Endothelial cell of umbilical vein (primary cell): Measurements from ENCODE around the gene MYO9B. TPM values are rescaled to one million over a fixed set of nuclear protein-coding genes. Genes with fewer than 3 reads are reported as not detected.

Experiments used
- BruUV-seq: library from RNA; stranded (reverse); fragments of 400-500 nt; replicated peaks from 2 replicates; lab custom pipeline; 2021; lab: Mats Ljungman, UMichigan
- CTCF ChIA-PET: fragments of 300-600, 350-600 bp; sonication (Branson Sonifier 250); formaldehyde crosslinking; loops from one replicate; lab custom pipeline; 2021; ENCODE audit warnings: antibody characterized with exemption, inconsistent platforms; lab: Charles Lee
- POLR2A ChIA-PET: fragments of 300-600, 350-600 bp; sonication (Branson Sonifier 250); formaldehyde crosslinking; loops from one replicate; lab custom pipeline; 2021; ENCODE audit warnings: antibody characterized with exemption, inconsistent platforms; lab: Charles Lee
- DNase-seq: peaks from one replicate; pipeline ENCODE4 v3.0.0-alpha.2; 2011; ENCODE audit warnings: low read depth, low spot score
- FAIRE-seq: peaks from 2 replicates; lab custom pipeline; 2011; peaks lifted over from hg19 to GRCh38; lab: Jason Lieb, UNC
- H2AFZ ChIP-seq: 2 replicates; pipeline ENCODE4 v1.6.0; 2012; ENCODE audit warnings: low read depth, low read length, control low read depth, inconsistent platforms
- H3K27ac ChIP-seq: 2 replicates; pipeline ENCODE4 v1.5.1; 2011; ENCODE audit warnings: low read depth, mild to moderate bottlenecking, control low read depth, low read length, moderate library complexity; ENCODE audit not compliant: insufficient read depth
- H3K27me3 ChIP-seq, 2 experiments: 2 replicates each; pipeline versions ENCODE4 v1.6.0 to v1.6.1; 2011; ENCODE audit warnings: low read length in 2 of 2, mixed read lengths in 1 of 2; ENCODE audit not compliant: control insufficient read depth in 2 of 2, insufficient read depth in 2 of 2
- H3K36me3 ChIP-seq, 2 experiments: 2 replicates in 1 of 2; 3 replicates in 1 of 2; pipeline ENCODE4 v1.5.1; 2011; ENCODE audit warnings: low read length in 2 of 2, mild to moderate bottlenecking in 1 of 2, moderate library complexity in 1 of 2; ENCODE audit not compliant: control insufficient read depth in 2 of 2, insufficient read depth in 2 of 2; ENCODE audit errors: extremely low read depth in 1 of 2
- H3K4me1 ChIP-seq: 3 replicates; pipeline ENCODE4 v1.5.1; 2011; ENCODE audit warnings: mild to moderate bottlenecking, low read length; ENCODE audit not compliant: control insufficient read depth, insufficient read depth; ENCODE audit errors: extremely low read depth
- H3K4me2 ChIP-seq: 2 replicates; pipeline ENCODE4 v1.6.1; 2011; ENCODE audit warnings: low read length, control low read depth, mixed read lengths; ENCODE audit not compliant: insufficient read depth
- H3K4me3 ChIP-seq, 3 experiments: fragments of 200-600 bp in 1 of 3; sonication (generic), shearing (Covaris generic) in 1 of 3; replicated peaks in 1 of 3; 2 replicates each; pipeline ENCODE4 v1.5.1; 2011 to 2016; ENCODE audit warnings: control low read depth in 3 of 3, low read length in 3 of 3, mild to moderate bottlenecking in 2 of 3, inconsistent platforms in 1 of 3, low read depth in 1 of 3, moderate library complexity in 1 of 3; ENCODE audit not compliant: insufficient read depth in 1 of 3
- H3K79me2 ChIP-seq: 2 replicates; pipeline ENCODE4 v1.6.0; 2012; ENCODE audit warnings: low read length, inconsistent platforms; ENCODE audit not compliant: control insufficient read depth, insufficient read depth
- H3K9ac ChIP-seq: replicated peaks from 2 replicates; pipeline ENCODE3; 2011; ENCODE audit warnings: low read length, control low read depth; ENCODE audit not compliant: insufficient read depth; ENCODE audit errors: extremely low read depth
- H3K9me1 ChIP-seq: replicated peaks from 3 replicates; pipeline ENCODE4 v1.6.0; 2011; ENCODE audit warnings: mild to moderate bottlenecking, low read length; ENCODE audit not compliant: control insufficient read depth, insufficient read depth; ENCODE audit errors: extremely low read depth
- H3K9me3 ChIP-seq: replicated peaks from 2 replicates; pipeline ENCODE4 v1.5.1; 2012; ENCODE audit warnings: low read length, inconsistent platforms; ENCODE audit not compliant: control insufficient read depth, insufficient read depth
- H4K20me1 ChIP-seq: replicated peaks from 2 replicates; pipeline ENCODE3; 2011; ENCODE audit warnings: mild to moderate bottlenecking, low read length; ENCODE audit not compliant: control insufficient read depth, insufficient read depth; ENCODE audit errors: extremely low read depth
- EZH2 ChIP-seq: IDR thresholded peaks from 2 replicates; pipeline ENCODE4 v1.6.1; 2012; ENCODE audit warnings: borderline replicate concordance, low read depth, mild to moderate bottlenecking, moderate library complexity, low read length, inconsistent platforms; ENCODE audit not compliant: severe bottlenecking
- FOS ChIP-seq: IDR thresholded peaks from 2 replicates; pipeline ENCODE4 v1.6.1; 2011; ENCODE audit warnings: mild to moderate bottlenecking, low read length, moderate library complexity, borderline replicate concordance; ENCODE audit not compliant: insufficient read depth
- GATA2 ChIP-seq: IDR thresholded peaks from 2 replicates; pipeline ENCODE4 v1.7.0; 2011; ENCODE audit warnings: low read depth, mild to moderate bottlenecking, moderate library complexity, mixed read lengths, low read length; ENCODE audit not compliant: insufficient read length, insufficient read depth
- JUN ChIP-seq: IDR thresholded peaks from 2 replicates; pipeline ENCODE4 v1.6.1; 2011; ENCODE audit warnings: borderline replicate concordance, low read depth; ENCODE audit not compliant: insufficient read length, insufficient read depth
- MAX ChIP-seq: IDR thresholded peaks from 2 replicates; pipeline ENCODE4 v1.6.1; 2011; ENCODE audit not compliant: insufficient read depth, insufficient read length
- MYC ChIP-seq: IDR thresholded peaks from one replicate; pipeline ENCODE4 v1.6.1; 2011; ENCODE audit warnings: mild to moderate bottlenecking, low read depth, low read length
- POLR2A ChIP-seq: IDR thresholded peaks from 2 replicates; pipeline ENCODE4 v1.6.1; 2012; ENCODE audit warnings: low read depth, mild to moderate bottlenecking, control low read depth, low read length
- POLR2AphosphoS5 ChIP-seq: IDR thresholded peaks from 2 replicates; pipeline ENCODE4 v1.6.1; 2012; ENCODE audit warnings: low read depth, mild to moderate bottlenecking, control low read depth, low read length, moderate library complexity; ENCODE audit not compliant: insufficient read depth
- dilution Hi-C: fragments of 300-500 bp; cut with MboI; formaldehyde crosslinking; loops from one replicate; pipeline ENCODE4 v1.15.0; 2019; ENCODE audit warnings: low sequenced_read_pairs; ENCODE audit not compliant: extremely low pct_ligation_motif_present
- intact Hi-C: fragments of 100-400 bp; cut with micrococcal nuclease; formaldehyde crosslinking; loops from one replicate; pipeline ENCODE4 v1.10.0; 2022
- polyA plus RNA-seq, 4 experiments: library from polyadenylated mRNA; depleted of rRNA in 3 of 4; stranded (reverse) in 3 of 4; unstranded in 1 of 4; fragments of >200 nt; gene quantifications; 2 replicates each; pipeline versions ENCODE4 v1.2.1 to v1.2.3, GENCODE V29; 2011 to 2012; ENCODE audit warnings: missing spikeins in 1 of 4
- total RNA-seq: library from RNA; stranded (reverse); gene quantifications from 2 replicates; pipeline ENCODE4 v1.2.3, GENCODE V29; 2021
- TF ChIP-seq, protein P1 (sequence below), 2 donors: IDR thresholded peaks; 1 replicate in 1 of 2; 2 replicates in 1 of 2; pipeline ENCODE4 v1.5.1; 2011; ENCODE audit warnings: low read length in 2 of 2, mild to moderate bottlenecking in 2 of 2, moderate library complexity in 2 of 2, control low read depth in 1 of 2, inconsistent platforms in 1 of 2, low read depth in 1 of 2; ENCODE audit not compliant: insufficient read depth in 1 of 2; ENCODE audit errors: extremely low read depth in 1 of 2

Gene MYO9B
- total and polyA plus RNA-seq, 2 donors (not counting 3 experiments of a cell fraction or from before 2014, with no cell fraction given): 64.4 to 119 TPM

DNA sequence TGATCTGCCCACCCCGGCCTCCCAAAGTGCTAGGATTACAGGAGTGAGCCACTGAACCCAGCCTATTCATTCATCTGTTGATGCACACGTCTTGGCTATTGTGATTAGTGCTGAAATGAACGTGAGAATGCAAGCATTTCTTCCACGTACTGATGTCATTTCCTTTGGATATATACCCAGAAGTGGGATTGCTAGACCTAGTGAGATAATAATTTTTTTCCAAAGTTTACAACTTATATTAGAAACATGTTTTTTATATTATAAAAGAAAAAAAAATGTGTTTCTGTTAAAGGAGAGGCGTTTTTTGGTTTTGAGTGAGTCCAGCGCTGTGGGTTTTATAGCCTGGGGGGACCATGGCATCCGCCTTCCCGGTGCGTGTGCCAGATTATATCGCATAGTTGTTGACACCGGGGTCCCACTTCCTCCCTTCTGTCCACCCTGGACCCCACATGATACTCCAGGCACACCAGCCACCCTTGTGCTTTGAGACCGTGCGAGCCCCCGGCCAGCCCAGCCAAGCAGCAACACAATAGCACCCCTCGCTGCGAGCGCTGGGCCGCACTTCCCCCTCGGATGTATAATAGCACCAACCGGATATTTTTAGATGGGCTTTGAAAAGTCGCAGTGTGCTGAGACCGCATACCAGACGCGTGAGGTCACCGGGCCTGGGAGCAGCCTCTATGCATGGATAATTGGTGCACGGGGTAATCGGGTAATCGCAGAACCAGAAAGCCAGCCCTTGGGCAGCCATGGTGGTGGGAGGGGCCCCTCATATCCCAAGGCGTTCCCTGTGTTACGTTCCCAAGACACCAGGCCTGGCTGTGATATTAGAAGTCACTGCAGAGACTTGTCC lies 59.6 kb downstream of the MYO9B start:
- Histone ChIP-seq H3K4me3 (peak overlapping the region in 1 of 3 experiments; percentile 15), H2AFZ (no peak overlapping the region), H4K20me1 (no peaks in the 10 kb centered on the region), H3K36me3 (no peaks in the 10 kb centered on the region), H3K27ac (peak overlapping the region; percentile 98), H3K4me1 (peaks cover 24% of the 10 kb centered on the region), H3K79me2 (peaks cover 30% of the 10 kb centered on the region), H3K9me1 (no peaks in the 10 kb centered on the region), H3K9ac (peak overlapping the region; percentile 96), H3K9me3 (no peaks in the 10 kb centered on the region), H3K27me3 (no peaks in the 10 kb centered on the region), H3K4me2 (peak overlapping the region; percentile 68)
- FAIRE-seq: peak; percentile 97
- BruUV-seq: TSS peak; percentile 95
- intact Hi-C loops (loop anchor here (1.0 to 2.0 kb wide), 4 partner anchors 27 to 68 kb away; partner anchors contain the start of genes HAUS8 and MYO9B), dilution Hi-C loops (no loop called here)
- TF ChIP-seq POLR2A (peak; percentile 39), JUN (peak; percentile 92), GATA2 (peak; percentile 64), EZH2 (no peak), MAX (no peak), POLR2AphosphoS5 (peak; percentile 97), FOS (peak; percentile 86), MYC (no peak)
- TF ChIP-seq, protein P1, sequence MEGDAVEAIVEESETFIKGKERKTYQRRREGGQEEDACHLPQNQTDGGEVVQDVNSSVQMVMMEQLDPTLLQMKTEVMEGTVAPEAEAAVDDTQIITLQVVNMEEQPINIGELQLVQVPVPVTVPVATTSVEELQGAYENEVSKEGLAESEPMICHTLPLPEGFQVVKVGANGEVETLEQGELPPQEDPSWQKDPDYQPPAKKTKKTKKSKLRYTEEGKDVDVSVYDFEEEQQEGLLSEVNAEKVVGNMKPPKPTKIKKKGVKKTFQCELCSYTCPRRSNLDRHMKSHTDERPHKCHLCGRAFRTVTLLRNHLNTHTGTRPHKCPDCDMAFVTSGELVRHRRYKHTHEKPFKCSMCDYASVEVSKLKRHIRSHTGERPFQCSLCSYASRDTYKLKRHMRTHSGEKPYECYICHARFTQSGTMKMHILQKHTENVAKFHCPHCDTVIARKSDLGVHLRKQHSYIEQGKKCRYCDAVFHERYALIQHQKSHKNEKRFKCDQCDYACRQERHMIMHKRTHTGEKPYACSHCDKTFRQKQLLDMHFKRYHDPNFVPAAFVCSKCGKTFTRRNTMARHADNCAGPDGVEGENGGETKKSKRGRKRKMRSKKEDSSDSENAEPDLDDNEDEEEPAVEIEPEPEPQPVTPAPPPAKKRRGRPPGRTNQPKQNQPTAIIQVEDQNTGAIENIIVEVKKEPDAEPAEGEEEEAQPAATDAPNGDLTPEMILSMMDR (IDR thresholded peaks at IDR 0.05; ENCODE audit: extremely low read depth in 1 of 2, insufficient read depth in 1 of 2, low read depth in 1 of 2, low read length in 2 of 2): peak; percentile 11 to 26
- ChIA-PET CTCF (no interaction called here), POLR2A (no interaction called here)
- DNase-seq: peak; percentile 99
